GM12891 (cell line): ENCODE results near the gene TMEM61.

Experiments
- POLR2A ChIP-seq: IDR thresholded peaks from 2 replicates; pipeline ENCODE4 v1.6.1; 2011; ENCODE audit warnings: low read depth, low read length, control low read depth
- POLR2AphosphoS5 ChIP-seq: IDR thresholded peaks from 2 replicates; pipeline ENCODE4 v1.6.1; 2011; ENCODE audit warnings: low read depth, low read length, control low read depth
- TAF1 ChIP-seq: IDR thresholded peaks from 2 replicates; pipeline ENCODE4 v1.6.1; 2011; ENCODE audit warnings: low read depth, low read length, control low read depth

DNA sequence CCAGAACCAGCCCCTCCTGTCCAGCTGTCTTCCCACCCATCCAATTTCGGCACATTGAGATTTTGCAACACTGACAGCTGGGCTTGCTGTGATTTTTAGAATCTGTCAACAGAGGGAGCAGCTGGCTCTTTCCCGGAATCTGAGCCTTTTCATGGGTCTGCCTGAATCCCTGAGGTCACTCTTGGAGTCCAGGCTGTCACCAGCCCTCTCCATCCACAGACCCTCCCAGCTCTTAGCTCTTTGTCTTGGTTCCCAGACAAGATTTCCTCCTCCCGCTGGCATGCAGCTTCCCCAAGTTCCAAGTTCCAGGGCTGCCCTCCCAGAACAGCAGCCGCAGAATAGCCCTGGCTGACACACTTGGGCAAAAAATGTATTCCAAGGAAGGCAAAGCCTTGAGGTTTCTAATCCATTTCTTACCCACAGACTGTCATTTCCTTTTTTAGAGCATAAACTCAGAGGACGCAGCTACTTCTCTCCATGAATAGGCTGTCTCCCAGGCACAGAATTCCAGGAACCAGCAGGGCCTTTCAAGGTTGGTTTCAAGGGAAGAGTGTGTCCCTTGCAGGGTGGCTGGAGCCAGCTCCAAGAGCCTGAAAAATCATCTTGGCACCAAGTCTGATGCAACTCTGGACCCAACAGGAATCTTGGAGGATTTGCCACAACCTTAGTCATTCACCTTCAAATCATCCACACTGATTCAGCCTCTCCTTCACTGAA lies 7.1 kb upstream of the TMEM61 start:
- TF ChIP-seq POLR2A (no peak), POLR2AphosphoS5 (no peak), TAF1 (no peak)
